ENCODE results near the gene OR6F1. TPM values are rescaled to one million over a fixed set of nuclear protein-coding genes. Genes with fewer than 3 reads are reported as not detected.

OR6F1 gene
- not detected in 2 replicates for total RNA-seq

DNA sequence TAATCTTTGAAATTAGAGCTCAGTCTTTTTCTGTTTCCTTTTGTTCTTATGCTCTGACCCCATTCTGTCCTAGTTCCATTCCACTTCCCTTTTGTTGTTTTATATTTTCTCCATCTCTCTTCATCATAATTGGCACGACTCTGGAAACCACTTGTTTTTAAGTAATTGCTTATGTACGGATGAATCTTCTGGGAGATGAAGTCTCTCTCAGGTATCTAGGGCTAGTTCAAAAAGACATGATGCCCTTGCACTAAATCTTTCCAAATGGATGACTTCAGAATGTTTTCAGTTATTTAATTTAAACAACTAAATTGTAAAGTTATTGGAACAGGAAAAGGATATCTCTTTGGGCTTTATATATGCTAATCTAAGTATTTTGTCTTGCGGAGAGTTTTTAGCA lies at the start of gene OR6F1:
Gene OR6F1, minus strand, starts transcription at position 101 of the 400 bp plus-strand sequence. CDS start 3,891 bp downstream, outside the sequence.

DNA sequence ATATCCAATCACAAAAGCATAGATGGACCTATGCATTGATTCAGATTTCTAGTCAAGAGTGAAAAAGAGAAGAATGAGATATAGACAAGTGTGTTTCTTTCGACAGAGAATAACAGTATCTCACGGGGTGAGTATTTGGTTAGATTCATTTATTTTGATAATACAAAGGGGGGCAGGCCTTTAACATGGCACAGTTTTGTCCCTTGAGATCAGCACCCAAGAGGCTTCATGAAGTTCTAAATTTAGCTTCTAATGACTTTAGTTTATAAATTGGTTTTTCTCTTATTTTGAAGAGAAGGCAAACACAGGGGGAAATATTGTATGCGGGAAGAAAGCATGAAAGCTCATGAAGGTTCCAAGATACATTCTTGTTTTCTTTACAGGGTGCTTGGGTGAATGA lies 44.0 kb upstream of the OR6F1 start, which contains the start of gene OR1C1:
Gene OR1C1, minus strand, starts transcription at position 101 of the 400 bp plus-strand sequence. CDS start 2,150 bp downstream, outside the sequence.

DNA sequence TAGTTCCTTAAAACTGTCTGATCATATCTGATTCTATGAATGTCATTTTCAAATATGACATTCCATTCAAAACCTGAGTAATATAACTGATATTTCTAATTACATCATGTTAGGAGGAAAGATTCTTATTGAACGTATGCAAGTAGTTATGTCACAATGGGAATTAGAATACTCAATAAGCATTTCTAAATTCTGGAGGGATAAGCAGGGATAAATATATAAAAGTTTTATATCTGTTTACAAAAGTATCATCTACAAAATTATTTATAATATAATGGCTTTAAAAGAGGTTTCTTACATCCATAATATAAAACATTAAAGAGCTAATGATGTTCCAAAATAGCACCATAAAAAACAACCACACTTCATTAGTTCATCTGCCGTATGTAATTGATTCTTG lies 31.6 kb upstream of the OR6F1 start, which contains the start of gene OR14A2:
Gene OR14A2, minus strand, starts transcription at position 101 of the 400 bp plus-strand sequence.

DNA sequence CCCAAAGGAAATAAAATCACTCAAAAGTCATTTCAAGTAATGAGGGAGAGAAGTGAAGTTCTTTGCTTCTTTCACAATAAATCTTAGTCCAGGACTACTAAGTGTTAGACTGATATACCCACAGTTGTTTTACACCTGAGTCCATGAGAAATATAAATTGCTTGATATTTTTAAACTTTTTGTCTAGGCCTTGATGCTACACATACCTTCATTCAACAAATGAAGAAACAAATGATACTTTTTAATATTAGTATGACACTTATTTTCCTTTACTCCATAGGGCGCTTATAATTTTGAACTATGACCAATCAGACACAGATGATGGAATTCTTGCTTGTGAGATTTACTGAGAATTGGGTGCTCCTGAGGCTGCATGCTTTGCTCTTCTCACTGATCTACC lies 21.9 kb upstream of the OR6F1 start, which contains the start of gene OR14K1:
Gene OR14K1, plus strand, starts transcription at position 301 of the 400 bp plus-strand sequence. Its CDS starts 0 bp downstream, at position 301.

DNA sequence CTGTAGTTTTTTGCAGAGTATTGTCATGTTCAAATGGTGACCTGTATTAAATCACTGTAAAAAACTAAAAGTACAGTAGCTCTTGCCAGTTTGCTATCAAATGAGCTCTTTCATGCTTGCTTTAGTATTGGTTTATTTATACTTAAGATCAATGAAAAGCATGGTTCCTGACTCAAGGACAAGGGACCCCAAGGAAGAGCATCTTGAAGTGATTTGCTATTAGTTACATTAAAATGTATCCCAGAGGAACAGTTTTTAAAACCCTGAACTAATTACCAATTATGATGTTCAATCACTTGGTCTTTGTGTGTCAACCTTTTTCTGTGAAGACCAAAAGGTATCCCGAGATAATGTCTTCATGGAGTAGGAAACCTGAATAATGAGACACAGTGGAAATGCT lies 36.8 kb downstream of the OR6F1 start, which contains the start of gene OR13G1:
Gene OR13G1, minus strand, starts transcription at position 101 of the 400 bp plus-strand sequence. CDS start 6,698 bp downstream, outside the sequence.

Other genes with a start within 250 kb of the OR6F1 start
- under 0.01 TPM in 2 replicates for gene OR2C3, start 180.2 kb downstream of the OR6F1 start, total RNA-seq
- gene GCSAML, start 167.5 kb downstream of the OR6F1 start, total RNA-seq, result not detected in 2 replicates
- not detected in 2 replicates for gene OR2G2, start 128.3 kb downstream of the OR6F1 start, total RNA-seq
- gene OR2G3, start 111.1 kb downstream of the OR6F1 start, total RNA-seq, result not detected in 2 replicates
- gene OR13G1, start 36.9 kb downstream of the OR6F1 start, total RNA-seq, result not detected in 2 replicates
- 0.49 TPM in 1 of 2 replicates, not detected in the other for gene OR14K1, start 22.0 kb upstream of the OR6F1 start, total RNA-seq
- not detected in 2 replicates for gene OR14A2, start 31.5 kb upstream of the OR6F1 start, total RNA-seq
- not detected in 2 replicates for gene OR1C1, start 43.9 kb upstream of the OR6F1 start, total RNA-seq
- gene OR14A16, start 107.5 kb upstream of the OR6F1 start, total RNA-seq, result not detected in 2 replicates
- gene OR11L1, start 125.2 kb upstream of the OR6F1 start, total RNA-seq, result not detected in 2 replicates
- 1.9 and 2.4 TPM in 2 replicates for gene TRIM58, start 140.5 kb upstream of the OR6F1 start, total RNA-seq
- gene OR2W3, start 178.9 kb upstream of the OR6F1 start, total RNA-seq, result 0.65 and 1.7 TPM in 2 replicates
- gene OR2T8, start 203.6 kb upstream of the OR6F1 start, total RNA-seq, result not detected in 2 replicates
- gene OR2AJ1, start 208.2 kb upstream of the OR6F1 start, total RNA-seq, result not detected in 2 replicates
- 0.97 TPM in 1 of 2 replicates, not detected in the other for gene OR2L8, start 232.2 kb upstream of the OR6F1 start, total RNA-seq
- 0.49 TPM in 1 of 2 replicates, not detected in the other for gene OR2AK2, start 248.6 kb upstream of the OR6F1 start, total RNA-seq

Measured in hair follicle dermal papilla cell (primary cell).